Activated T-cell treated with anti-CD3 and anti-CD28 coated beads, Interleukin-2, amount 50 U/mL, for 1 hour (primary cell): ENCODE data around the gene LILRB2.
"Not testable (repeated sequence)": the region's sequence is repeated elsewhere in the genome, so short reads cannot be mapped to it uniquely, and the experiment has no call there.

Experiments used
- DNase-seq: peaks from one replicate; pipeline ENCODE4 v3.0.0-alpha.2; 2020

The LILRB2 gene

DNA sequence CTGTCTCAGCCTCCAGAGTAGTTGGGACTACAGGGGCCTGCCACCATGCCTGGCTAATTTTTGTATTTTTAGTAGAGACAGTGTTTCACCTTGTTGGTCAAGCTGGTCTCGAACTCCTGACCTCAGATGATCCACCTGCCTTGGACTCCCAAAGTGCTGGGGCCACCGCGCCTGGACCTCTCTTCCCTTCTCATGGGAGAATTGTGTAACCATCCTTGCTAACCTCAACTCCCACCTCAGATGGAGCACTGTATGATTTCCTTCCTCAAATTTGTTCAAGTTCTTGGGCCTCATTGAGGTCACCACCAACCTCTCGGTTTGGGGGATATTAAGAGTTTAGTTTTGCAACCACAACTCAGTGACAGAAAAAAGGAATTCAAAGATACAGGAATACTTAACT is 21.3 kb upstream of the LILRB2 start:
- DNase-seq: no peak

DNA sequence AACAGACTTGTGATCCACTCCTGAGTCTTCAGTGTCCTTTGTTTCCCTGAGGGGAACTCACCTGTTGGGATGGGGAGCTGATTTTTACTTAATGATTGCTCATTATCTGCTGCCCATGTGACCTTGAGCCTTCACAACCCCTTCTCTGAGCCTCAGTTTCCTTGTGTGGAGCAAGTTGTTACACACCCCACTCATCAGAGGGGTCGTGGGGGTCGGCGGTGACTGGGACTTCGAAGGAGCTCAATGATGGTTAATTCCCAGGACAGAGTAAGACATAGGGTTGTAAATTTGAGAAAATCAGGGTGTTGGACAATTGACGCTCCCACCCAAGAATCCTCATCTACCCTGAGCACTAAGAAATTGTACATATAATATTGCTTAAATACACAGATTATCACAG is 18.6 kb upstream of the LILRB2 start:
- no peak for DNase-seq

DNA sequence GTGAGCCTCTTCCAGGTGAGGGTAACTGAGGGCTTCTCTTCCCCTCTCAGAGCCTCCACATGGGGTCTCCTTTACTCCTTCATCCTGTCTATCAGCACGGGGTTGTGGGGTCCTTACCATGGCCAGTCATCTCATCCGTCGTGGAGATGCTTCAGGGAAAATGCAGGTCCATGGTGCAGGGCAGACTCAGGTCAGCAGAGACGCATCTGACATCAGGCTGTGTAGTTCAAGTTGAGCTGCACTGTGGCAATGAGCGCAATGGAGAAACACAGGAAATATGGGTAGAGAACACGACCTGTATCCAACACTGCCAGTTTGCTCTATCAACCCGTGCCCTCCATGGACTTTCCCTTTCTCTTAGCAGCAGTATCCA is 18.2 kb upstream of the LILRB2 start:
- DNase-seq: no peak

DNA sequence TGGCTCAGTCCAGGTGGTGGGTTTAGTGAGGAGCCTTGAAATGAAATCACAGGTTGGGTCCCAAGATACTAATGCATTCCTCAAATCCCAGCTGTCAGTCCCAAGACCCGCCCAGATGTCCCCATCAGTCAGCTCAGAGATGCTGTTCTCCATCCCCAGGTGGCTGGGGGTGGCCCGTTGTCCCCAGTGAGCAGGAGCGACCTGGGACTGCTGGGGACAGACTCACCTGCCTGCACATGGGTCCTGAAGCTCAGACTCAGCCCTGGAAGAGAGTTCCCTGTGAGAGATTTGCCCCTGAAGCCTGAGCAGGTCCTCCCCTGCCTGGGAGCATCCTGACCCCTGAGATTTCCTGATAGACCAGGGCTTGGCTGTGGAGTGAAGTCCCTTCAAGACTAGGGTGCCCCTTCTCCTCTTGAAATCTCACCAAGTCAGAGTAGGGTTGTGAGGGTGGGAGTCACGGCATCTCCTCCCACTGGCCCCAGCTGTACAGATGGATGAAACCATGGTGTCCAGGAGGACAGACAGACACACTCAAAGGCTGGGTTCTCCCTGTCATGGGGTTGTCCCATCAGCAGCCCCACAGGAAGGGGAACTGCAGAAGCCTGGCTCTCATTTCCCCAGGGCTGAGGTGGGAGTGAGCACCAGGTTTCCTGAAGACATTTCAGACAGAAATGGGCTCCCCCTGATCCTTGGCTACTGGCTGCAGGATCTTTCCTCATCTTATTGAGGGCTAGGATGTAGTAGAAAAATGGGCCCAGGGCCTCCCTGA is 17.6 kb upstream of the LILRB2 start:
- no peak for DNase-seq

DNA sequence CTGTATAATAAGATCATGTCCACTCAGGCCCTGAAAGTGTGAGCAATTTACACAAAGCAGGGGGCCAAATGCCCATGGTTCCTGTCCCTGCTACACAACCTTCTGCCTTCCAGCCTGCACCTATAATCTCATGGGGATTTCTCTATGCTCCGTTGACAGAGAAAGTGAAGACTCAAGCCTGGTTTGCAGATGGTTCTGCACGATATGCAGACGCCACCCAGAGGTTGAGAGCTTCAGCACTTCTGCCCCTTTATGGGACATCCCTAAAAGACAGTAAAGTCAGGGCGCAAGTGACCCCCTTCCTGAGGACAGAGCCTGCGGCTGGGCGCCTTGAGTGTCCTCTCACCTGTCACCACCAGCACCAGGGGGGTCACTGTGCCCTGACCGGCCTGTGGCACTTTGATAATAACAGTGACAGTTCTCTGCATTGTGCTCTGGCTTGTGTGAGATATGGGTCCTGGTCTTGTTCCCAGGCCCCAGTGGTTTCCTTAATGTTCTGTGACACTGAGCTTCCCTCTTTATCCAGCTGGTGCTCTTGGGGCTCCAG is 16.9 kb upstream of the LILRB2 start:
- no peak for DNase-seq

DNA sequence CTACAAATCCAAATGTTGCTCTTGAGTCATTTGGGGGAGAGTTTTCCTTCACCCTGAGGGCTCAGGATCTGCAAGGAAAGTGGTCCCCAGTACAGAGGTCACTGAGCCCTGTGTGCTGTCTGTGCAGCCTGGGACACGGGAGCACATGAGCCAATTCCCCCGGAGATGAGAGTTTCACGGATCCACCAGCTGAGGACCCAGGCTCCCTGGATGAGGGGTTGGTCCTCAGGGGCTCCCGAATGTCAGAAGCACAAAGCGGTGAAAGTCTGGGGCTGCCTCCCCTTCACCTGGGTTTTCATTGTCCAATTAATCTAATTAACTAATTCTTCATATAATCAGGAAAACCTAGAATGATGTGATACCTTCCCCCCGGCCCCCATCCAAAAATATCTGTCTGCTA is 13.6 kb upstream of the LILRB2 start:
- DNase-seq: no peak

DNA sequence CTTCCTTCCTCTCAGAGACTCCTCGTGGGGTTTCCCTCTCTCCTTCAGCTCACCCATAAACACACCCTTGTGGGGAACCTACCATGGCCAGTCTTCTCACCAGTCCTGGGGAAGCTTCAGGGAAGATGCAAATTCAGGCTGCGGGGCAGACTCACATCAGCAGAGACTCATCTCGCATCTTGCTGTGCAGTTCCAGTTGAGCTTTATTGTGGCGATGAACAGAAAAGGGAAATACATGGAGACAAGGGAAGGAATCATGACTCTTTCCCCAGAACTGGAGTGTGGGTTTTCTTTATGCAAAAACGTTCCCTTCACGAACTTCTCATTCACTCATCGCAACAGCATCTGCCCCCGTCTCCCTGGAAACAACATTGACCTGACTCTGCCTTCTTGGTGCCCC is 8.2 kb upstream of the LILRB2 start:
- DNase-seq: not testable (repeated sequence)

DNA sequence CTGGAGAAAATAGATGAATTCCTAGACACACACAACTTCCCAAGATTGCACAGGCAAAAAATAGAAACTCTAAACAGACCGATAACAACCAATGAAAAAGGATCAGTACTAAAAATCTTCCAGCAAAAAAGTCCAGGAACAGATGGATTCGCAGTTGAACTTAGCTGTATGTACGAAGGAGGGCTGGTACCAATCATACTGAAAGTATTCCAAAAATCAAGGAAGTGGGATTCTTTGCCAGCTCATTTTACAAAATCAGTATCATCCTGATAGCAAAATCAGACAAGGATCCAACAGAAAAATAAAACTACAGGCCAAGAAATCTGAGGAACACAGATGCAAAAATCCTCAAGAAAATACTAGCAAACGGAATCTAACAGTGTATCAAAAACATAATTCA is 6.5 kb upstream of the LILRB2 start:
- no peak for DNase-seq

DNA sequence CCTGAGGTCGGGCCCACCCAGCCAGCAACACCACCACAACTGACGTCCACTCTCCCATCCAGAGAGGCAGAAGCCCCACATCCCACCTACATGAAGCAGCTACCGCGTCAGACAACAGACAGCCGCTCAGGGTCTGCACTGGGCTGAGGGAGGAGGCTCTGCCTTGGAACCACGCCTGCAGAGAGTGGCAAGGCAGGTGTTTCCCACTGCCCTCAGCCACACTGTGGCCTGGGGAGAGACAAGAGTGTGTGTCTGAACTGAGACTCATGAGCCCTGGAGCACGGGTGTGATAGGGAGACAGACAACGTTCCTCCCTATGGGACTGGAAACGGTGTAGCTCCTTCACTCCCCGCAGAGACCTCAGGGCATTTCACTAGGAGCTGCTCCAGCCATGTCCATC is 5.4 kb upstream of the LILRB2 start:
- not testable (repeated sequence) for DNase-seq

DNA sequence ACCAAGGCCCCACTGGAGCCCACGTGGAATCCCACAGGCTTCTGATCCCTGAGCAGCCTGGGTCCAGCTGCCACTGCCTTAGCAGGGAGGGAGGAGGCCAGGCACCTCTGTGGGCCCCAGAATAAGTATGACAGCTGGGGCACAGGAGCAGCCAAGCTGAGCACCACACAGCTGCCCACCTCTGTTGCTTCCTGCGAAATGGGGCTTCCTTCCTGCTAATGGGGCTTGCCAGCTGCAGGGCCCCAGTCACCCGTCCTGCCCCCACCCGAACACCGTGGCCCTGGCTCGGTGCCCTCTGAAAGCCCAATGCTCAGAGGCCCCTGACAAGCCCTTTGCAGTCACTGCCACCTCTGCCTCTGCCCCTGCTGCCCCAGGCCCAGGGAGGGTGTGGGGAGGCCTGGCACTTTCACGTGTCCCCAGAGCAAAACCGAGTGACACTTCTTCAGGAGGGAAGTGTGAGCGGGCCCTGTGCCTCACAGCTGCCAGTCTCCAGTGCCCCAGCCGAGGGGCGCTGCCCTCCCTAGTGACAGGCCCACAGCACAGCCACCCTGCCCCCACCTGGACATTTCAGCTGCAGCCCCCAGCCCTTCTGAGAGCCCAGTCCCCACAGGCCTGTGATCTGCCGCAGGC is 4.6 kb upstream of the LILRB2 start:
- DNase-seq: not testable (repeated sequence)

DNA sequence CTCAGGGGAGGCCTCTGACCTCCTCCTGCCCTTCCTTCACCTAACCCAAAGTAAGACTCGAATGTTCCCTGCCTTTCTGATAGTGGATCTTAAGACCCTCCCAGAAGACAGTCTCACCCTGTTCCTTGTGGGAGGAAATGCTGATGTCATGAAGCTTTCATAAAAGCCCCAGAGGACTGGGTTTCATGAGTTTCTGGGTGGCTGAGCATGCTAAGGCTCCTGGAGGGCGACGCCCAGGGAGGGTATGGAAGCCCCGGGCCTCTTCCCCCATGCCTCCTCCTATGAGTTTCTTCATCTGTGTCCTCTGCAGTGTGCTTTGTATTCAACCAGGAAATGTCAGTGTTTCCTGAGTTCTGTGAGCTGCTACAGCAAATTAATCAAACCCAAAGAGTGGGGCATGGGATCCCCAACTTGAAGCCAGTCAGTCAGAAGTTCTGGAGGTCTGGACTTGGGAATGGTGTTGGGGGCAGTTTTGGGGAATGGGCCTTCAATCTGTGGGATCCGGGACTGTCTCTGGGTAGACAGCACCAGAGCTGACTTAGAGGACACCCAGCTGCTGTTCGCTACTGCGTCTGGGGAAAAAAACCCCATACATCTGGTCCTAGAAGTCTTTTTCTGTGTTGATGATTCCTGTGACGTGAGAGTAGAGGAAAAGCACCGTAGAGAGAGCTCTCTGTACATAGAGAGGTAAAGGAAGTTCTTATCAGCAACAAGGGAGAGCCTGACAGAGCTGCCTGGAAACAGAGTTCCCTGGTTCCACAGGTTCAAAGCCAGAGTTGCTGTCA is 2.0 kb upstream of the LILRB2 start:
- no peak for DNase-seq

DNA sequence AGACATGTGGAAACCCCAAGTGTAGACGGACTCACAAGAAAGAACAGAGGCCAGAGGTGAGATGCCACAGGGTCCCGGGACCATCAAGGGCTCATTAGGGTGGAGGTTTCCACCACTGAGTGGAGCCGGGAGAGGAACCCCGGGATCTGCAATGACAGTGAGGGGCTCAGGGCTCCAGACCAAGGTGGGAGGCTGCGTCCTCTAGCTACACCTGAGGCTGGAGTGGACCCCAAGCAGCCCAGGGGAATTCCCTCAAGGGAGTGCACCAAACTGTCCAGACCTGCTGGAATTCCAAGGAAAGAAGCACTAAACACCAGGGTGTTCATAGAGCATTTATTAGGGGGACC is 792 bp upstream of the LILRB2 start:
- DNase-seq: not testable (repeated sequence)

DNA sequence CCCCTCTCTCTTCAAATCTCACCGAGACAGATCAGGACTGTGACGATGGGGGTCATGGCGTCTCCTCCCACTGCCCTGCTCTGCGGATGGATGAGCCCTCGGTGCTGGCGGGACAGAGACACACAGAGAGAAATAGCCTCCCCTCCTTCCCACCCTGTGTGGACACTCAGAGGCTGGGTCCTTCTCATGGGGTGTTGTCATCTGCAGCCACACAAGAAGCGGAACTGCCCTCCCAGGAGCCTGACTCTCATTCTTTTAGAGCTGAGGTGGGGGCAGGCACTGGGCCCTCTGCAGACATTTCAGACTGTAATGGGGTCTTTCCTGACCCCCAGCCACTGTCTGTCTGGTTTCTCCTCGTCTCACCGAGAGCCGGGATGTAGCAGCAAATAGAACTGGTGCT is 469 bp downstream of the LILRB2 start:
- DNase-seq: not testable (repeated sequence)

DNA sequence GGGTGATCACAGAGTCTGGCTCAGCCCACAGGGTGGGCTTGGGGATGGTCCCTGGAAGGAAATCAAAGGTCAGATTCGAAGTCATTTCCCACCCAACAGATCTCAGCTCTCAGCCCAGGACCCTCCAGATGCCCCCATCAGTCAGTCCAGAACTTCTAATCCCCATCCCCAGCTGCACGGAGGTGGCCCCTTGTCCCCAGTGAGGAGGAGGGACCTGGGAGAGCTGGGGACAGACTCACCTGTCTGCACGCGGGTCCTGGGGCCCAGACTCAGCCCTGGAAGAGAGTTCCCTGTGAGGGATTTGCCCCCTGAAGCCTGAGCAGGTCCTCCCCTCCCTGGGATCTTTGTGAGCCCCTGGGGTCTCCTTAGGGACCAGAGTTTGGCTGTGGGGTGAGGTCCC is 885 bp downstream of the LILRB2 start:
- DNase-seq: not testable (repeated sequence)

DNA sequence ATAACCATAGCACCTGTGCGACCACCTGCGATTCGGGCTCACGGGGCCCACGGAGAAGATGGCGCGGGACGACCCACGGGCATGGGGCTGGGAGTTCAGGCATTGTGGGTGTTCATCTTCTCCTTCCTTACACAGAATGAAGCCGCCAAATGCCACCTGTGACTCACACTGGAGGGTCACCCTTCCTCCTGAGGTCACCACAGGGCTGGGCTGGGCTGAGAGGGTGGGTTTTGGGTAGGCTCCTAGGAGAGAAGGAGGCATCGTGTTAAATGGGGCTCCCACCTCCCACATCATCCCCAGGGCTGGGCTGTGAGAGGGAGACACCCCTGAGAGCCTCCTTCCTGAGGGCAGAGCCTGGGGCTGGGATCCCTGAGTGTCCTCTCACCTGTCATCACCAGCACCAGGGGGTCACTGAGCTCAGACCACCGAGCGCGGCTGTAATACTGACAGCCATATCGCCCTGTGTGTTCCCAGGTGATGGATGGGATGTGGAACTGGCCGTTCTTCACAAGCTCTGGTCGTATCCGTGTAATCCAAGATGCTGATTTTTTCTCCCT is 1.4 kb downstream of the LILRB2 start:
- DNase-seq: no peak

DNA sequence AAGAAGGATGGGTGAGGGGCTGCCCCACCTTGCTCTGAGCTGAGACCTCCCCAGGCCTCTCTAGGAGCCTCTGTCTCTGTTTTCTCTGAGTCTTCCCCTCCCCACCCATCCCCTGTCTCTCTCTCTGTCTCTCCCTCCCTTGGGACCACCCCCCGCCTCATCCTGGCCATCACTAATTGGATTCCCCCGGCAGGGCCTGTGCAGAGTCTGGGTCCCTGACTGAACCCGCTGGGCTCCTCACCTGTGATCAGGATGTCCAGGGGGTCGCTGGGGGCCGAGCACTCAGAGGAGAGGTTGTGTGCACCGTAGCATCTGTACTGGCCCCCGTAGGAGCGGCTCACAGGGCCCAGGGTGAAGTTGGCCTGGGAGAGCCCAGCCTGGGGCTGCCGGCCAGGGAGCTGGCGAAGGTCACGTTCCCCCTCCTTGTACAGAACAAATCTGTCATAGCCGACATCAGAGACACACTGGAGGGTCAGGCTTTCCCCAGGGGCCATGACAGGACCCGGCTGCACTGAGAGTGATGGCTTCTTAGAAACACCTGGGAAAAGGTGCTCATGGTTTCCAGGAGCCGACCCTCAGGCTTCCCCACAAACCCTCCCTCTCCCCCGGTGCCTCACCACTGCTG is 2.2 kb downstream of the LILRB2 start:
- DNase-seq: not testable (repeated sequence)

DNA sequence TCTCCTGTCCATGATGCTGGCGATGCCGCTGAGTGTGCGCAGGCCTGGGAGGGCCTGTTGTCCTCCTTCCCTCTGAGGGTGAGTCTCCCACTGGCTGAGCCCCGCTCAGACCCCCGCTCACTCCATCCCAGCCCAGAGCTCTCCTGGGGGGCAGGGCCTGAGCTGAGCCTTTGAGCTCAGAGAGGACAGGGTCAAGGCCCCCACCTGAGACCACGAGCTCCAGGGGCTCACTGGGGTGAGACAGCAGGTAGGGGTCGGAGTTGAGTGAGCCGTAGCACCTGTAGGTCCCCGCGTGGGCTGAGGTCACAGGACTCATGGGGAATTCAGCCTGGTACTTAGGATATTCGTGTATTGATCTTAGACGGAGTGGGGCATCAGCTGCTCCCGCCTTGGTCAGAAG is 2.9 kb downstream of the LILRB2 start:
- not testable (repeated sequence) for DNase-seq

DNA sequence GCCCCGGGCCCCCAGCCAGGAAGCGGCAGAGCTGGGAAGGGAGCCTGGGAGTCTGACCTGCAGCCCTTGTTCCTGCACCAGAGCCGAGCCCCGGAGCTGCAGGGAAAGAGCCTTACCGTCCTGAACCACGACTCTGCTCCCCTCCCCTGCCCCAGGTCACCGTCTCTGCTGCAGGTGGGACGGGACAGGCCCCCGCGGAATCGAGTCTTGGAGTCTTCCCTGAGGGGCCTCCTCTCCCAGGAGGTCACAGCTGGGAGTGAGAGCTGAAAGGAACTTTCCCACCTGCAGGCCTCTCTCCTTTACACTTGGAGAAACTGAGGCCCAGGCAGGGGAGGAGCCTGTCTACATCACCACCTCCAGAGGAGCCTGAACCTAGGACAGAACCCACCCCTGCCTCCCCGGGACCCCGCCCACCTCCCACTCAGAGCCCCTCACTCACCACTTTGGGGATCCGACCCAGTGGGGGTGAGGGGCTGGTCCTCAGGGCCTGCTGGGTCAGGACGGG is 3.7 kb downstream of the LILRB2 start:
- not testable (repeated sequence) for DNase-seq

DNA sequence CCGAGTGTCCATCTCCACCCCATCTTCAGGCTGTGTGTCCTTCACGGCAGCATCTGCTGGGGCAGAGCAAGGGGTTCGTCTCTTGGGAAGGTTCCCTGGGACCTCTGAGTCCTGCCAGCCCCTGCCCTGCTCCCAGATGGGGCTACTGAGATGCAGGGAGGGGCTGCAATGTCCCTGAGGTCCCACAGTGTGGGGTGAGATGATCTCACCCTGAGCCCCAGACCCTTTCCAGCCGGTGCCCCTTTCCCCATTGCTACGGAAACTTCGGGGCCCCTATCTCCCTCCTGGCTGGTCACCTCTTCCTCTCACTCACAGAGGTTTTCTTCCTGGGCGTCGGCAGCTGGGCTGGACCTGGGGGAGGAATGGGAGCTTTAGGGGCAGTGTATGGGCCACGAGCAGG is 5.0 kb downstream of the LILRB2 start:
- no peak for DNase-seq

DNA sequence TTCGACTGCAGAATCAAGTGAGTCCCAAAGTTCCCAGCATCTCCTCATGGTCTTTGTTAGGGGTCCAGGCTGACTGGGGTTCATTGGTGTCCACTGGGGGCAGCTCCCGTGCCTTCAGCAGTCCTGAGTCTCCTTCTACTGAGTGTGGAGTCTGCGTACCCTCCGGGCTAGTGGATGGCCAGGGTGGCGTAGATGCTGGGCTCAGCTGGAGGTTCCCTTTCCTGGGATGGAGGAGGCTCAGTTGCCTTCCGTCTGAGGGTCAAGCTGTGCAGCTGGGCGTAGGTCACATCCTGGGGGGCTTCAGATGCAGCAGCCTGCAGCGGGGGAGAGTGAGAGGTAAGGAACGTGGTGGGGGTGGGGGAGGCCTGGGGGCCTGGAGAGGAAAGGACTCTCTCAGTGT is 6.4 kb downstream of the LILRB2 start:
- DNase-seq: not testable (repeated sequence)

DNA sequence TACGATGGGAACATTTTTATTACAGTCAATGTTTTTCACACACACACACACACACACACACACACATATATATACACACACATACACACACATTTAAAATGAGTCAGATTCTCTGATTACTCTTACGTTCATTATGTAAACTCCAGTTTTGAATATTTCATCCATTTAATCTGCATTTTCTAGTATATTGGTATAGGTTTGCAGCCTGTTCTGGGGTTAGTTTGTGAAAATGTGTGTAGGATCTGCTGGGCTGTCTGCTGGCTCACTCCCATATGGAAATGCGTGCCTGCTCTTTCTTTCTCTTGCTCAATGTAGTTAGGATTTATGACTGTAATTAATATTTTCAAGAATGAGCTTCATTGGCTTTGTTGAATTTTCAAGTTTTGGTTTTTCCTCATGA is 7.1 kb downstream of the LILRB2 start:
- DNase-seq: no peak

DNA sequence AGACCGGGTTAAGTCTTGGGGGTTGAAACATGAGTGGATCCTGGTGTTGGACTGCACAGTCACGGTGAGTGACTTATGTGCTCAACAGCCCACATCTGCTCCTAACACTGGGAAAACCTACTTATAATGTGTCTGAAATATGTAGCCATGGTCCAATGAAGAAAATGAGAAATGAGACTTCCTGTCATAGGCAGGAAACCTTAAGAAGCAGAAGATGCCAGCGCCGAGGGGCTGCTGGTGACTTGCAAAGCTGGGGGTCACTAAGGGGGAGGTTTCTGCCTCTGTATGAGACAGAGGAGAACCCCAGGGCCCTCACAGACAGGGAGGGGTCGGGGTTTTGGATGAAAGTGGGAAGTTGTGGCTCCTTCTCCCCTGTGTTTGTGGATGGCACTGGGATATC is 8.7 kb downstream of the LILRB2 start:
- not testable (repeated sequence) for DNase-seq

DNA sequence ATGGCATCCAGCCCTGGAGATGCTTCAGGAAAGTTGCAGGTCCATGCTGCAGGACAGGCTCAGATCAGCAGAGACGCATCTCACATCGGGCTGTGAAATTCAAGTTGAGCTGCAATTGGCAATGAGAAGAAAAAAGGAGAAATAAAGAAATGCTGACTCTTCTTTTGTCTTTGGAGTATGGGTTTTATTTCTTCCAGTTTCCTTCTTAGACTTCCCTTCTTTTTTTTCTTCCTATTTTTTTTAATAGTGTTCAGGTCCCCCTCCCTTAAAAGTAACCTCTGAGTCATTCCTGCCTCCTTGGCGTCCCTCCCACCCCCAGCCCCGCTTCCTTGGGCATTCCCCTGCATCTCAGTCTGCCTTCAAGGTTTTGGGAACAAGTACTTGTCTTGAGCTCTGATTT is 9.3 kb downstream of the LILRB2 start:
- DNase-seq: not testable (repeated sequence)
